ENCODE measurements around the gene NRBP1. TPM values are rescaled to one million over a fixed set of nuclear protein-coding genes. Genes with fewer than 3 reads are reported as not detected.
A peak's percentile ranks its signal among the peaks of the same experiment; 100 is the strongest.

The NRBP1 gene
- total RNA-seq, 1 experiment from 2014 or later: 170 TPM

DNA sequence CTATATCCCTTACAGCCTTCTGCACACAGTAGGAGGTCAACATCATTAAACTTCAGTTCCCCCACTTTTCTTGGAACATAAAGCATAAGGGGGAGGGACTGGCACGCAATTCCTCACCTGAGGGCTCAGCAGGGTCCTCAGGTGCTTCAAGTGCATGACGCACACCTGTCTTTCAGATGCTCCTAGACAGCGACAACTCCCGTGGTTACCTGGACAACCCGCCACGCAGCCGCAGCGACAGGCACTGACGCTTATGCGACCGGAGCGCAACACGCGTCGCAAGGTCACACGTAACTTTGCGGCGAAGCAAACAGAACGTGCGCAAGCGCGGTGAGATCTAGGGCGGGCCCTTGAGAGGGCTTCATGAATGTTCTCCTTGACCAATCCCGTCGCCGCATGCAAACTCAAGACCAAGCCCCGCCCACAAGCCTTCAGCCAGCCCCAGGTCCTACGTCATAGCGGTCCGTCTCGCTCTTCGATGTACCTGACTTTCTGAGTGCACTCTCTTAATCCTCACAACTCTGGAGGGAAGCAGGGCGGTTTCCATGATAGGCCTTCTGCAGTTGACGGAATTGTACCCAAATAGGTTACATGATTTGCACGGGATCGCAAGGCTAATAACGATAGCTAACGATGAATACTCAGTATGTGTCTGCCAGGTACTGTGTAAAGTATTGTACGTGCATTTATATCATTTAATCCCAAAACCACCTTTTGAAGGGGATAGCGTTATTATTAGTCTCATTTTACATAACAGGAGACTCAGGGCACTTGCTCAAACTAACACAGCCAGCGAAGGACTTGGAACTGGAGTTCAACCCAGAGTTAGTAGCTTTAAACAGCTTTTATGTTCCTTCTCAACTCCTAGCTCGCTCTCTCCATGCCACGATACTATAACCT is 61.3 kb downstream of the NRBP1 start, which contains the start of gene IFT172:
Gene IFT172, minus strand, starts transcription at position 246 of the 900 bp plus-strand sequence. Its CDS starts 90 bp downstream, at position 156.
- DNase-seq (ENCODE audit: low spot score): peak; percentile 98

Other genes starting within 250 kb of the NRBP1 start
- 191 and 231 TPM in 2 replicates for gene ATRAID, start 216.6 kb upstream of the NRBP1 start, total RNA-seq (2014; rRNA removed; shearing (Covaris generic))
- 41.8 and 67.4 TPM in 2 replicates for gene SLC5A6, start 216.4 kb upstream of the NRBP1 start, total RNA-seq (2014; rRNA removed; shearing (Covaris generic))
- gene CAD, start 211.3 kb upstream of the NRBP1 start, total RNA-seq (2014; rRNA removed; shearing (Covaris generic)): 27.5 and 30.9 TPM in 2 replicates
- gene SLC30A3, start 165.6 kb upstream of the NRBP1 start, total RNA-seq (2014; rRNA removed; shearing (Covaris generic)): 3.2 and 6.5 TPM in 2 replicates
- gene DNAJC5G, start 153.2 kb upstream of the NRBP1 start, total RNA-seq (2014; rRNA removed; shearing (Covaris generic)): not detected in 2 replicates
- gene TRIM54, start 146.2 kb upstream of the NRBP1 start, total RNA-seq (2014; rRNA removed; shearing (Covaris generic)): 0.96 and 0.98 TPM in 2 replicates
- gene UCN, start 120.2 kb upstream of the NRBP1 start, total RNA-seq (2014; rRNA removed; shearing (Covaris generic)): 4.1 and 5.0 TPM in 2 replicates
- 91.0 and 108 TPM in 2 replicates for gene MPV17, start 105.5 kb upstream of the NRBP1 start, total RNA-seq (2014; rRNA removed; shearing (Covaris generic))
- gene GTF3C2, start 71.9 kb upstream of the NRBP1 start, total RNA-seq (2014; rRNA removed; shearing (Covaris generic)): 56.4 and 67.8 TPM in 2 replicates
- 31.2 and 43.4 TPM in 2 replicates for gene EIF2B4, start 58.3 kb upstream of the NRBP1 start, total RNA-seq (2014; rRNA removed; shearing (Covaris generic))
- 202 and 226 TPM in 2 replicates for gene SNX17, start 58.0 kb upstream of the NRBP1 start, total RNA-seq (2014; rRNA removed; shearing (Covaris generic))
- gene ZNF513, start 47.9 kb upstream of the NRBP1 start, total RNA-seq (2014; rRNA removed; shearing (Covaris generic)): 1.4 TPM in 1 of 2 replicates, not detected in the other
- 185 and 200 TPM in 2 replicates for gene PPM1G, start 19.0 kb upstream of the NRBP1 start, total RNA-seq (2014; rRNA removed; shearing (Covaris generic))
- gene KRTCAP3, start 13.8 kb downstream of the NRBP1 start, total RNA-seq (2014; rRNA removed; shearing (Covaris generic)): not detected in 2 replicates
- 24.3 and 39.8 TPM in 2 replicates for gene IFT172, start 61.1 kb downstream of the NRBP1 start, total RNA-seq (2014; rRNA removed; shearing (Covaris generic))
- gene FNDC4, start 66.6 kb downstream of the NRBP1 start, total RNA-seq (2014; rRNA removed; shearing (Covaris generic)): 8.2 and 13.4 TPM in 2 replicates
- gene GCKR, start 68.2 kb downstream of the NRBP1 start, total RNA-seq (2014; rRNA removed; shearing (Covaris generic)): not detected in 2 replicates
- gene ZNF512, start 154.4 kb downstream of the NRBP1 start, total RNA-seq (2014; rRNA removed; shearing (Covaris generic)): 14.8 and 16.7 TPM in 2 replicates
- 1.6 and 6.5 TPM in 2 replicates for gene CCDC121, start 200.4 kb downstream of the NRBP1 start, total RNA-seq (2014; rRNA removed; shearing (Covaris generic))
- 76.1 and 91.6 TPM in 2 replicates for gene GPN1, start 200.4 kb downstream of the NRBP1 start, total RNA-seq (2014; rRNA removed; shearing (Covaris generic))
- 29.4 and 32.7 TPM in 2 replicates for gene SUPT7L, start 235.0 kb downstream of the NRBP1 start, total RNA-seq (2014; rRNA removed; shearing (Covaris generic))
- 44.5 and 51.0 TPM in 2 replicates for gene SLC4A1AP, start 235.3 kb downstream of the NRBP1 start, total RNA-seq (2014; rRNA removed; shearing (Covaris generic))

All from A172 (cell line).